ENCODE results near the gene PTPRK.

DNA sequence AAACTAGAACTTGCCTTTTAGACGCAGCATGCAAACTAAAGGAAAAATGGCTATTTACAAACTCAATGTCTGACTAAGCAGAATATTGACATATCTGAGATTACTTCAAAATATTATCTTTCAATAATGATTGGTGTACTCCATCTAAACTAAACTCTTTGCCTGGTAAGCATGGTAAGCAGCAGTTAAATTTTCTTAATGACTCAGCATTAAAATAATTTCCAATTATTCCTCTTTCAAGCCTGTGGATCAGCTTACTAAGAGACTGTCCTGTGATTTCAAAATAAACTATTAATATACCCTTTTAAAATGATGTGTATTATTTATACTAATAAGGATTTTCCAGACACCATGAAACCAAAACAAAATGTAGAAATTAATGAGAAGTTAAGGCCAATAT, 392.7 kb downstream of the PTPRK start:
- TF ChIP-seq, protein P1, sequence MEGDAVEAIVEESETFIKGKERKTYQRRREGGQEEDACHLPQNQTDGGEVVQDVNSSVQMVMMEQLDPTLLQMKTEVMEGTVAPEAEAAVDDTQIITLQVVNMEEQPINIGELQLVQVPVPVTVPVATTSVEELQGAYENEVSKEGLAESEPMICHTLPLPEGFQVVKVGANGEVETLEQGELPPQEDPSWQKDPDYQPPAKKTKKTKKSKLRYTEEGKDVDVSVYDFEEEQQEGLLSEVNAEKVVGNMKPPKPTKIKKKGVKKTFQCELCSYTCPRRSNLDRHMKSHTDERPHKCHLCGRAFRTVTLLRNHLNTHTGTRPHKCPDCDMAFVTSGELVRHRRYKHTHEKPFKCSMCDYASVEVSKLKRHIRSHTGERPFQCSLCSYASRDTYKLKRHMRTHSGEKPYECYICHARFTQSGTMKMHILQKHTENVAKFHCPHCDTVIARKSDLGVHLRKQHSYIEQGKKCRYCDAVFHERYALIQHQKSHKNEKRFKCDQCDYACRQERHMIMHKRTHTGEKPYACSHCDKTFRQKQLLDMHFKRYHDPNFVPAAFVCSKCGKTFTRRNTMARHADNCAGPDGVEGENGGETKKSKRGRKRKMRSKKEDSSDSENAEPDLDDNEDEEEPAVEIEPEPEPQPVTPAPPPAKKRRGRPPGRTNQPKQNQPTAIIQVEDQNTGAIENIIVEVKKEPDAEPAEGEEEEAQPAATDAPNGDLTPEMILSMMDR (conservative IDR thresholded peaks at IDR 0.05): no peak
- no peak for TF ChIP-seq EZH2 (IDR thresholded peaks at IDR 0.05; ENCODE audit: low read depth)
